ENCODE results near the gene NOL9.
"Not testable (repeated sequence)": the region's sequence is repeated elsewhere in the genome, so short reads cannot be mapped to it uniquely, and the experiment has no call there.

NOL9 gene

DNA sequence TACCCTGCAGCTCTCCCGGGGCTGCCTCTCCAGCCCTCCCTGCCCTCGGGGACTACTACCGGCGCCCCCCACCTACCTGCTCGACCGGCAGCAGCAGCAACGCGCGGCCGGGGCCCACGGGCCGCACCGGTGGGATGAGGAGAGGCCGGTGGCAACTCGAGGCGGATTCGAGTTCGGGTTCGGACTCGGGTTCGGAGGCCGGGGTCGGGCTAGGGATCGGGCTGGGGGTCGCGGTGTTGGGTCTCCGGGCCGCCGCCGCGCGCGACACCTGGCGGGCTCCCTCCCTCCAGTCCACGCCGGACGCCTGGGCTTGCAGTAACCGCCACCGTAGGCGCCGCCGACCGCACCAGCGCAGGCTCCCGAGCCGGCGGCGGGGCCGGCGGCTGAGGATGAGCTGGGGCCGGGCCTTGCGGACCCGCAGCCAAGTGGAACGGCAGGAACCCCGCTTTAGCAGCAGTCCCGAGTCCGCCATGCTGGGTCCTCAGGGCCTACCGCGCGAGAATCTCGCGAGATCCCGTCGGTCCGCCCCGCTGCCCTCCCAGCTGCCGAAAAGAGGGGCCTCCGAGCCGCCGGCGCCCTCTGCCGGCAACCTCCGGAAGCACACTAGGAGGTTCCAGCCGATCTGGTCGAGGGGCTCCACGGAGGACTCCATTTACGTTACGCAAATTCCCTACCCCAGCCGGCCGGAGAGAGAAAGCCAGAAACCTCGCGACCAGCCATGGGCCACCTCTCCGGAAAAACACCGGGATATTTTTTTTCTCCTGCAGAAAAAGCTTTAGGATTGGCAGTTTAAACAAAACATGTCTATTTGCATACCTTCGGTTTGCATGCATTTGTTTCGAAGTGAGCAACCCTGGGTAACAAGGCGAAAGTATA, at the start of gene NOL9:
Gene NOL9 (minus strand): TSS at position 483 of the 876 bp plus-strand sequence. CDS start 11 bp downstream, at position 472.
- peak; percentile 88 for DNase-seq (ENCODE audit: low read depth)

DNA sequence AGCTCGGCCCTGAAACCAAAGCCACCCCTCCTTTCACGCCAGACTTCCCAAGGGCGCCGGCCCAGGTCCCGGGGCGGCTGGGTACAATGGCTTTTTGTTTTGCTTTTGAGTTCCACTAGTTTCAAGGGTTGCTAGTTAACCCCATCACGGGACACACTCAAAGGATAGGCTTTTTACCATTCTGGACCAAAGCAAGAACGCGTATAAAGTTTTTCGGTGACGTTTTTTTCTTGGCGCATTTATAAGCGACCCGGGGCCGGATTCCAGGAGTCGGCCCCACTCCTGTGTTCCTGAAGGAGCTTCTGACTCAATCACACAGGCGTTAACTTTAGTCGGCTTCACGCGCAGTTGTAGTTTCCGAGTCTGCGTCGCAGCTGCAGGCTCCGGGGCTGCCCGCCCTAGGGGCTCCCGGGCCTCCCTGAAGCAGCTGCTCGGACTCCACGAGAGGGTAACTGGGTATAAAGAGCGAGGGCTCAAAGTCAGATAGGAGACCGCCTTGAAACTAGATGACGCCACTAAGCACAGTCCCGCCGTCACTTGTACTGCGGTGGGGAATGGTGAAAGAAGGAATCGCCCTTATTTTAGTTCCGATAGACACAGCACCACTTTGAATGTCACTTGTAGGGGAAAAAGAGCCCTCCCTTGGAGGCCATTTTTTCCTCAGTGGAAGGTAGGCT, 49.1 kb upstream of the NOL9 start:
- no peak for DNase-seq (ENCODE audit: low read depth)

DNA sequence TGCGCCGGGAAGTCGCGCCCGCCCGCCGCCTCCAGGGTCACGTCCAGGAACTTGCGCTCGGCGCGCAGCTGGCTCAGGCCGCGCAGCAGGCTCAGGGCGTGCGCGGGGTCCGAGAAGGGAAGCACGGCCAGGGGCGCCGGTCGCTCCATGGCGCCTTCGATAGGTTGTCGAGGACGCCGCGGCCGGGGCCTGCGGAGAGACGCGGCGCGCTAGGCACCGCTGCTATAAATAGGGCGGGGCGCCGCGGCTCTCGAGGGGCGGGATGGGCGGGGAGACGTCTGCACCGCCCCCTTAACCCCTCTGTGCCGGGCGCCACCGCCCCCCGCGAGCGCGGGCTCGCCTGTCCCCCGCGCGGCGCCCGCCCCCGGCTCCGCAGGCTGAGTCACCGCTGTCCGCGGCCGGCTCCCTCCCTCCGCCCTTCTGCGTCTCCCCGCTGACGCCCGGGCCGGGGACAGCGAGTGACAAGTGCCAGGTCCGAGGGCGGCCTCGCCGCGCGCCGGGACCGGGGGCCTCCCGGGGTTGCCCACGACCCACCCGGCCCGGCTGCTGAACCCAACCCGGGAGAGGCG, 48.4 kb upstream of the NOL9 start, which contains the start of gene KLHL21:
Gene KLHL21 (minus strand): TSS at position 201 of the 569 bp plus-strand sequence. CDS start 52 bp downstream, at position 149.
- peak; percentile 82 for DNase-seq (ENCODE audit: low read depth)

DNA sequence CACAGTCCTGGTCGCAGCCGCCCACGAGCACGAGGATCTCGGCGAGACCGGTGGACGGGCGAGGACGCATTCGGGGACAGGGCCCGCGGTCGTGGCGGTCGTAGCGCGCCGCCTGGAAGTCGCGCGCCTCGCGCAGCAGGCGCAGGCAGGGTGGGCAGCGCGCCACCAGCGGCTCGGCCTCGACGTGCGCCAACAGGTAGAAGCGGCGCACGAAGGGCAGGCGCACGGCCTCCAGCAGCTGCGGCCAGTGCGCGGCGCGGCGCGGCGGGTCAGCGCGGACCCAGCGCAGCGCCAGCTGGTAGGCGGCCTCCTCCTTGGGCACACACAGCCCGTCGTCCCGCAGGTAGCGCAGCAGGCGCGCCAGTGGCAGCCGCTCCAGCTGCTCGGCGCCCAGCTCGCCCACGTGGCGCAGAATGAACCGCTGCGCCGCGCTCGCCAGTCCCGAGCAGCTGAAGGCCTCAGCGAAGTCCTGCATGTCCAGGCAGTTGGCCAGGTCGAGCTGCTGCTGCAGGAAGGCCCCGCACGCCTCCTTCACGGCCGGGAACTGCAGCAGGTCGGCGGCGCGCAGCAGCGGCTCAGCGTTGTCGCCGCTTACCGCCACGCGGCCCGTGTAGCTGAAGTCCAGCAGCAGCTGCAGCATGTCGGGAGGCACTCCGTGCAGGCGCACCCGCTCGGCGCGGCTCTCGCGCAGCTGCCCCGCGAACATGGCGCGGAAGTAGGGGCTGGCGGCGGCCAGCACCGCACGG, 47.8 kb upstream of the NOL9 start:
- no peak for DNase-seq (ENCODE audit: low read depth)

DNA sequence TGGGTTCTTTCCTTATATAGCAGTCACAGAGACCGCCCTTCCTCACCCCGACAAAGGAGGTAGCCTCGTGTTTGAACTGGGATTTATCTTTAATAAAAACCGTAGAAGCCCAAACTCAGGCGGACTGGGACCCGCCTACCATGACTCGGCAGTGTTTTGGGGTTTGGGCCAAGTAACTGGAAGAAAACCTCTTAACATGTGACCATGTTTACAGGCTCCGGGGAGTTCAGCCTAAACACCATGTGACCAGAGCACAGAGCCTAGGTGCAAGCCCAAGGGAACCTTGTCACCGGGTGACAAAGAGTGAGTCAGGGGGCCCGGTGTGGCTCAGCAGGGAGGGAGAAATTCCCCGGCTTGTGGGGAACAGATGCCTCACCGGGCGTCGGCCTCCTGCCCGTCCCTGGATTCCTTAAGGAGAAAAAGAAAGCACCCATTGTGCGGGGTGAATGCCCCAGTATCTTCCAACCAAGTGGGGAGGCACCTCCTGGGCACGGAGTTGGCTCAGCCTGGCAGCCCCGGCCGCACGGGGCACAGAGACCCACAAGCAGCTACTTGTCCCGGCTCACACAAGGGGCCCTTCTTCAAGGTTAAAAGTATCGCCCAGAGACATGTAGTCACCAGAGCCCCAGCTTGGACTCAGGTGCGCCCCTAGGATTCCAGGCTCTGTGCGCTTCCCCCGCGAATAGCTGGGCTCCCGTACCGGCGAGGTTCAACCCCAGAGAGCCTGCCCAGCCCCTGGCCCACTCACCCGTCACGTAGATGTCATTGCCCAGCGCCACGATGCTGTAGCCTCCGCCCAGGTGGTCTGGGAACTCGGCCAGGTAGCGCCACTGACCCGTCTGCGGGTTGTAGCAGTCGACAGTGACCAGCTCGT, 47.0 kb upstream of the NOL9 start:
- no peak for DNase-seq (ENCODE audit: low read depth)

DNA sequence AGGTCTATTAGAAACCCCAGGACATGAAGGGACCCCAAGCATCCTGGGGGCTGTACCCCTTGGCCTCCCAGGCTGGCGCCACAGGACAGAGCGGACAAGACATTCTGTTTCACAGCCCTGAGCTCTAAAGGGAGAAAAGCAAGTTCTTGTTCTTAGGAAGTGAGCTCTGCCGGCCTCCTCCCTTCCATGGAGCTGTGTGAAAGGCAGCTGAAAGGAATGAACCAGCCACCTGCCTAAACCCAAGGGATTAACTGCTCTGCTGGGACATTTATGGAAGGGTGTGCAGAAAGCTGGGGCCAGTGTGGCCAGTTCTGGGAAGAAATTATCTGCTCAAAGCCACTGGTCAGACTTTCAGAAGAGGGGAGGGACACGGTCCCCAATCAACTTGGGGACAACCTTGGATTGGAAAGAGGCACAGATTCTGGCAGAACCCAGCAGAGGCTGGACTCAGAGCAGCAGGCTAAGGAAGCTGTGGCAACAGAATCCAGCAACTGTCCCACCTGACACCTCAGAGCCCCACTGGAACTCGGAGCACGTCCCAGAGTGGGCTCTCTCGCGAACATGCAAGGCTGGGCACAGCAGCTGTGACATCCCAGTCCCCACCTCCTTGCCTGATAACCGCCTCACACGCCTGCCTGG, 46.2 kb upstream of the NOL9 start:
- no peak for DNase-seq (ENCODE audit: low read depth)

DNA sequence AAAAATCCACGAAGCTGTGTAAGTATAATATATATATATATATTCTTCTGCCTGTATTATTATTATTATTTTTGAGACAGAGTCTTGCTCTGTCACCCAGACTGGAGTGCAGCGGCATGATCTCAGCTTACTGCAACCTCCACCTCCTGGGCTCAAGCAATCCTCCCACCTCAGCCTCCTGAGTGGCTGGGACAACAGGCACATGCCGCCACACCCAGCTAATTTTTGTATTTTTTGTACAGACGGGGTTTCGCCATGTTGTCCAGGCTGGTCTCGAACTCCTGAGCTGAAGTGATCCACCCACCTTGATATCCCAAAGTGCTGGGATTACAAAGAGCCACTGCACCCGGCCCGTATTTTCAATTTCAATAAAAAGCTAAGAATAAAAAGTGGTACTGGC, 45.7 kb upstream of the NOL9 start:
- DNase-seq (ENCODE audit: low read depth): not testable (repeated sequence)

DNA sequence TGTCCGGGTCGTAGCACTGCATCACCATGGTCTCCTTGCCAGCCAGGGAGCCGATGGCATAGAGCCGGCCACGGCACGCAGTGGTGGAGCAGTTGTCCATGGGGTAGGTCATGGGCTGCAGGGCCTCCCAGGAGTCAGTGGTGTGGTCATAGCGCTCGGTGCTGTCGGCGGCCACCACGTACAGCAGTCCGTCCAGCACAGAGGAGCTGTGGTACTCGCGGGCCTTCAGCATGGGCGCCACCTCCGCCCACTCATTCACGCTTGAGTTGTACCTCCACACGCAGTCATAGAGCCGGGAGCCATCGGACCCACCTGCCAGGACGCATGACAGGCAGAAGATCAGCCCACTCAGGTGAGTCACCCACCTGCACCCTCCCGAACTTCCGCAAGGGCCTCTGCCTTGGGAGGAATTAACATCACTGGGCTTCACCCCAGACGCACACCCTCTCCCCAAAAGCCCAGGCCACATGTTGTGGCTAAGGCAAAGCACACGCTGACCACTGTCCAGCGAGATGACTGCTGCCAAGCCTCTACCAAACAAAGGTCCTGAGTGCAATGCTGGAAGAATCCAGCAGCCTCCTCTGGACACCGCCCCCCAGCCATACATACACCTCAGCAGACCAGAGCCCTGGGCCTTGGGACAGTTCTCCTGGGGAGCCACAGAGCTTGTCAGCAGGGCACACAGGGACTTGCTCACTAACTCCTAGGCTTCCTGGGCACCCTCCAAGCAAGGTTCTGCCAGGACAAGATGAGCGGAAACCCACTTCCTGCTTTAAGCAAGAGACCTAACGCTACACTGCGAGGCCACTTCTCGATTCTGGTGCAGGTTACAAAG, 45.0 kb upstream of the NOL9 start:
- DNase-seq (ENCODE audit: low read depth): no peak

DNA sequence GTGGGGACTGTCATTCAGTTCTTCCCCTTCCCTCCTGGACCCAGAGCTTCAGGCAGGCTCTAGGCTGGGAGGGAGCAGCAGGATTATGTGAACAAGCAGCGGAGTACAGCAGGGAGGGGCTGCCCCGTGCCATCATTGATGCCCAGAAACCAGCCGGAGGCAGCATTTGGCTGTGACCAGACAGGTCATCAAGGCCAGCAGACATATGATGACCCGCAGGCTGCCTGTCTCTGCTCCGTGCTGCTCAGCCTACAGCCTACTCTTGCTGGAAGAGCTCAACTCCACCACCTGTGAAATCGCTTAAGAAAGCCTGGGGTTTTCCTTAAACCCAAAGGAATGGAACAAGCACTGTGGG, 43.4 kb upstream of the NOL9 start:
- DNase-seq (ENCODE audit: low read depth): no peak

DNA sequence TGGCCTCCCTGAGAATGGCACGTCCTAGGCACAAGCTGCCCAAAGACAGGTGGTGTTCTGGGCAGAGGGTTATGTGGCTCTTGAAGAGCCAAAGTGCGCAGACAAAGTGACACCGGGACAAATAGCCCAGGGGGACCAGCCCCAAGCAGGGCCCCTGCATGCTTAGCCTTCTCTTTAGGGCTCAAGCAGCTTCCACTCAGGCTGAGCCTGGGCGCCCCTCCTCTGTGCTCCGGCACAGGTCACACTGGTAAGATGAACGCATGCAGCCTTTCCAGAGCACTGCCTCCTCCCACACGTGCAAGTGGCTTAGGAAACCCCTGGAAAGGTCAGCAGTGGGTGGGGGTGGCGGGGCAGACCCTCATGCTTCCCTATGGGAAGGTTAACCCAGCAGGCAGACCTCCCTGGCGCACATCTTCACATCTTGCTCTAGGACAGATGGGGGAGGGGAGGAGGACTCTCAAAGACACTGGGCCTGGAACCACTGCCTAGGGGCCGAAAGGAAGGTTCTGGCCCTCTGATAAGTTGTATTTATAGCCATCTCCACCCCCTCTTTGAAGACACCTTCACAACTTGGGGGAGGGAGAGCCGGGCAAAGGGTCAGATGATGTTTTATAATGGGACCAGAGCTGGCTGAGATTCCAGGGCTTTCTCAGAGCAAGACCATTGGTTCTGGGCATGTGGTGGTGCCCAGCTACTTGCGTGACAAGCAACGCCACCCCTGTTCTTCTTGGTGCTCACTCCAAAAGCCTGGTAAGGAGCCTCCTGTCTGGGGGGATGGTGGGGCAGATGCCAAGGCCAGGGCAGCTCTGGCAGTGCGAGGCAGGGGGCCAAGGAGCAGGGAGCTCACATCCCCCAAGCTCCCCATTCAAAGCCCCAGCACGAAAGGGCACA, 42.8 kb upstream of the NOL9 start:
- DNase-seq (ENCODE audit: low read depth): no peak

DNA sequence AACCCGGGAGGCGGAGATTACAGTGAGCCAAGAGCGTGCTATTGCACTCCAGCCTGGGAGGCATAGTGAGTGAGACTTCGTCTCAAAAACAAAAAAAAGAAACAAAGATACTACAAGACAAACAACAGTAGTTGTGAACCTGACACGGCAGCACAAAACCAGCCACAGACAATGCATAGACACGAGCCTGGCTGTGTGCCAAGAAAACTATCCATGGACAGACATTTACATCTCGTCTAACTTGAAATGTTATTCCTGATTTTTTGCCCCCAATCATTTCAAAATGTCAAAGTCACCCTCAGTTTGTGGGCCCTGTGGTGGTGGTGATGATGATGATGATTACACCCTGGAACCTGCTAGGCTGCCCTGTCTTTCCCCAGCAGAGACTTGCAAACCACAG, 42.0 kb upstream of the NOL9 start:
- DNase-seq (ENCODE audit: low read depth): no peak

DNA sequence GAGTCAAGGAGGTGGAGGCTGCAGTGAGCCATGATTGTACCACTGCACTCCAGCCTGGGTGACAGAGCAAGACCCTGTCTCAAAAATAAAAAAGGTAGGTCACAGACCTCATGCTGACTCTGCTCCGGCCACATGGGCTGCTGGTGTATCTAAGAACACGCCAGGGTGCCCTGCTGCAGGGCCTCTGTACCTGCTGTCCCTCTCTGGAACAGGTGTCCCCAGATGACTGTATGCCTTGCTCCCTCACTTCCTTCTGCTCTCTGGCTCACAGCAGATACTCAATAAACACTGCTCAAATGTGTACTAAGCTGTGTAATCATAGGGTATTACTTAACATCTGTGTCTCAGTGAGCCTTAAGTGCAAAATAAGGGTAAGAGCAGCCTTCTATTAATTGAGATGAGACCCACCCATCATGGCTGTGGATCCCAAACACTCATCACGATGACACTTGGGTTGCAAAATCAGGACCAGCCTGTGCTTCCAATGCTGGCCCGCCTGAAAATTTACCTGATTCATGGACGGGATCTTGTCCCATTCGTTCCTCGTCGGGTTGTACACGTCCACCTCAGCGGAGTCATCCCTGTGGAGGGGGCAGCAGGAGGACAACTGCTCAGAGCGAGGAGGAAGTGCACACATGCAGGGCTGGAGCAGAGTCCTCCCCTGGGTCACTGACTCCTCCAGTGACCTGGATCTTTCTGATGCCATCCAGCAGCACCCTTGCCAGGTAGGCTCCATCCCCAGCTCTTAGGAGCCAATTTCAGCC, 40.8 kb upstream of the NOL9 start:
- no peak for DNase-seq (ENCODE audit: low read depth)

DNA sequence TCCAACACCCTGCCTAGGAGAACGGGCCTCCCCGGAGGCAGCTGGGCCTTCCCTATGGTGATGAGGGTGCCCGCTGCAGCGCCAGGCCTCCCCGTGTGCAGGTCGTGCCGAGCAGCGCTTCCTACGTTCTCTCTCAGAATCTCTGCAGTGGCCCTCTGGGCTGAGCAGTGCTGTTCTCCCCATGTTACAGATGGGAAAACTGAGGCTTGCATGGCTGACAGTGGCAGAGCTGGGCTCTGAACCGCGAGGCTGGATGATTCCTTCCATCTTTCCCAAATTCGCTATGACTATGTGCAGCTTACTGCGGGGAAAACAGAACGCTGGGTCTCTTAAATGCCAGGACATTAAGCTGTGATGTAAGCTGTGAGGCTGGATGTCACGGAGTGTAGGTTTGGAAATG, 39.5 kb upstream of the NOL9 start:
- no peak for DNase-seq (ENCODE audit: low read depth)

DNA sequence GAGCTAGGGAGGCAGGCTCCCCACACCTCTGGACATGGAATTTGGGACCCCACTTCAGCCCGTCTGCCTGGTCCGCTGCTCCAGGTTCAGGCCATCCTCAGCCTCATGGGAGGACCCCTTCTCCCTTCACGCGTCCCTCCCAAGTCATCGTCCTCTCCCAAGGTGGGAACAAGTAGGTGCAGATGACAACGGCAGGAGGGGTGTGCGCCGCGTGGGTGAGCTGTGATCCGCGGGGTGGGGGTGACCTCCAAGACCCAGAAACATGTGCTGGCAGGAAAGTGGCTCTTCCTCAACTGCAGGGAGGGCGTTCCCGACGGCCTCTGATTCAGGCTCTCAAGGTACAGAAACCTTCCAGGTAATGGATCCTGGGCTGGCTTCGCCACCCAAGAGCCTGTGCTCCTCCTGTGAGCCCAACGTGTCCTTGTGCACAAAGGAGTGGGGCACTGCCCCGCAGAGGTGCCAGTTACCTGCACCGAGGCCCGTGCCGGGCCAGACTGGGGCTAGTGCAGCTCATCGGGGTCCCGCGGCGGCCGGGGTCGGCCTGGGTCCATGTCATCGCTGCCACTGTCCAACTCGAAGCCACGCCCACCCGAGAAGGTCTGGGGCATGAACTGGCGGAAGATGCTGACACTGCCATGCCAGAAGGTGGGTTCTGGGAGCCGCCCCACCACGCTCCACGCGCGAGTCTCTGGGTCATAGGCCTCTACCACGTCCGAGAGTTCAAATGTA, 38.7 kb upstream of the NOL9 start:
- DNase-seq (ENCODE audit: low read depth): no peak

DNA sequence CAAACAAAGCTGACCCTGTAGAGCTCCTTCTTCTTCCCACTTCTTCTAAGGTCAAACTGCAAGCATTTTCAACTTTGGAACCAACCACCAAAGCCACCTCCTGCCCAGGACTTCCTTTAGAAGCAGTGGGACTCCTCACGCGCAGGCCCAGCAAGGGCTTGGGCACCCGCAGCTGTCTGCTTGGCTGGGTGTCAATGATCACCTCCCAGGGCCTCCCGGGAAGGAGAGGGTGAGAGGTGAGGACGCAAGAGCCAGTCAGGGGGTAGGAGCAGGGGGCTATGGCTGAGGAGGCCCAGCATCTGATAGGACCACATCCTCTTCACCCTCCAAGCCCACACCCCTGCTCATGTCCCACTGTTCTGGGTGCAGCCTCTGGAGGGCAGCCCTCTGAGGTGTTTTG, 38.1 kb upstream of the NOL9 start:
- DNase-seq (ENCODE audit: low read depth): no peak

DNA sequence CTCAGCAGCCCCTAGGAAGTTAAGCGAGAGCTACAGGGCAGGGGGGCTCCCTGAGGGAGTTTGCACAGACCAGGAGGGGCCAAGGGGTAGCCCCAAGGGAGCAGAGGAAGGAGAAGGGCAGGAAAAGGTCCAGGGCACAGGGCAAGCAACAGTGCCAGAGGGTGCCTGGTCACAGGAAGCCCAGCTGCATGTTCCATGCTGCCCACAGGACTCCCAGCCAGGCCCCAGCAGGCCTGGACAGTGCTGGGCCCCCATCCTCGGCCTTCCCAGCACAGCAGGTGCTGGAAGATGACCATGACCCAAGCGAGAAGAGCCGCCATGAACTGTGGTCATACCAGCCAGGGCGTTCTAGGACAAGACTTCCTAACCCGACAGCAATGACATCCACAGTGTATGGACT, 37.3 kb upstream of the NOL9 start:
- no peak for DNase-seq (ENCODE audit: low read depth)

DNA sequence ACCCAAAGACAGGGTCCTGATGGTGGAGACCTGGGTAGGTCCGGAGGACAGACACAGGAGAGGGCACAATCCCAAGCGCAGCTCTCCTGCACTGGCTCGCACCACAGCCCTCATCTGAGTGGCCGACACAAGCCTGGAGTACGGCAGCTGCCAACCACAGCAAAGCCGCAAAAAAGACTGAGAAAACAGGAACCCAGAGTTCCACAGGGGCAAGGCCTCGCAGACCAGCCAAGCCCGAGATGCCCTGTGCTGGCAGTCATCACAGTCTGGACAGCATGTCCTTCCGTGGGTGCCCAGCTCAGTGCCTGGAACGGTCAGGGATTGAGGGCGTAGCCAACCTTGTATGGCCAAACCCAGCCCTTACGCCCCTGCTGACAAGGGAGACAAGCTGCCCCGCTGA, 36.9 kb upstream of the NOL9 start:
- DNase-seq (ENCODE audit: low read depth): no peak

All from CMK (cell line).